SJSA1 (cell line): Measurements from ENCODE around the gene RTN4R. TPM values are rescaled to one million over a fixed set of nuclear protein-coding genes. Genes with fewer than 3 reads are reported as not detected.

Experiments used
- DNase-seq, 2 experiments: peaks; one replicate each; pipeline ENCODE4 v3.0.0-alpha.2; 2015 to 2020; ENCODE audit warnings: low spot score in 2 of 2, low read depth in 1 of 2
- H3K27ac ChIP-seq: fragments of 250-450 bp; sonication (Bioruptor Pico); 2 replicates; pipeline ENCODE4 v1.5.1; 2020; ENCODE audit warnings: mild to moderate bottlenecking, moderate library complexity
- H3K27me3 ChIP-seq: fragments of 250-450 bp; sonication (Bioruptor Pico); replicated peaks from 2 replicates; pipeline ENCODE4 v1.5.1; 2020; ENCODE audit warnings: mild to moderate bottlenecking, moderate library complexity
- H3K36me3 ChIP-seq: fragments of 250-450 bp; sonication (Bioruptor Pico); 2 replicates; pipeline ENCODE4 v1.5.1; 2020; ENCODE audit warnings: mild to moderate bottlenecking
- H3K4me1 ChIP-seq: fragments of 250-450 bp; sonication (Bioruptor Pico); replicated peaks from 2 replicates; pipeline ENCODE4 v1.6.1; 2021; ENCODE audit warnings: mild to moderate bottlenecking
- H3K4me3 ChIP-seq: fragments of 250-450 bp; sonication (Bioruptor Pico); 2 replicates; pipeline ENCODE4 v1.5.1; 2020; ENCODE audit warnings: mild to moderate bottlenecking
- H3K9me3 ChIP-seq: fragments of 250-450 bp; sonication (Bioruptor Pico); replicated peaks from 2 replicates; pipeline ENCODE4 v1.5.1; 2020; ENCODE audit warnings: mild to moderate bottlenecking
- total RNA-seq: library from RNA; depleted of rRNA; stranded (reverse); fragments of >200 nt; shearing (Covaris generic); gene quantifications from 2 replicates; pipeline ENCODE4 v1.2.3, GENCODE V29; 2014

RTN4R gene
- total RNA-seq, 1 experiment from 2014 or later, result 0.05 TPM

DNA sequence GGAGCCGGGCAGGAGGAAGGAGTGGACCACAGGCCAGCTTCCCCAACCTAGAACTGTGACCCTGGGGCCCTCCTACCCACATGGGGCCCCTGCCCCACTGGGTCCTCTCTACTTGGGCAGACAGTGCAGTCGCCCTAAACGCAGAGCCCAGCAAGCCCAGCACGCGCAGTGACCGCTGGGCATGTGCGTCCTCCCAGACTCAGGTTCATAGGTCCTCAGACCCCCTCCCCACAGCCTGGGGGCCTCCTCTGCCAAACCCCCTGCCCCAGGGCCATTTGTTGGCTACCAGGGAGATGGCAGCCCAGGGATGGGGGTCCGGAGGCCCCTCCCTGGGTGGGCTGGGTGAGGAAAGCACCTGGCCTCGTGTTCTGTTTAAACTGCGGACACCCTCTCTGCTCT, 23.9 kb downstream of the RTN4R start:
- DNase-seq, result no peak
- H3K36me3 ChIP-seq, result no peaks in the 10 kb centered on the region
- H3K9me3 ChIP-seq, result 0 out of 2 replicates have a peak, but pooled peaks cover 2% of the 10 kb centered on the region
- H3K27me3 ChIP-seq, result no peaks in the 10 kb centered on the region
- H3K27ac ChIP-seq, result no peak overlapping the region
- H3K4me1 ChIP-seq, result peaks cover 5% of the 10 kb centered on the region; the same call in 1 of the 2 replicates
- H3K4me3 ChIP-seq, result no peak overlapping the region

DNA sequence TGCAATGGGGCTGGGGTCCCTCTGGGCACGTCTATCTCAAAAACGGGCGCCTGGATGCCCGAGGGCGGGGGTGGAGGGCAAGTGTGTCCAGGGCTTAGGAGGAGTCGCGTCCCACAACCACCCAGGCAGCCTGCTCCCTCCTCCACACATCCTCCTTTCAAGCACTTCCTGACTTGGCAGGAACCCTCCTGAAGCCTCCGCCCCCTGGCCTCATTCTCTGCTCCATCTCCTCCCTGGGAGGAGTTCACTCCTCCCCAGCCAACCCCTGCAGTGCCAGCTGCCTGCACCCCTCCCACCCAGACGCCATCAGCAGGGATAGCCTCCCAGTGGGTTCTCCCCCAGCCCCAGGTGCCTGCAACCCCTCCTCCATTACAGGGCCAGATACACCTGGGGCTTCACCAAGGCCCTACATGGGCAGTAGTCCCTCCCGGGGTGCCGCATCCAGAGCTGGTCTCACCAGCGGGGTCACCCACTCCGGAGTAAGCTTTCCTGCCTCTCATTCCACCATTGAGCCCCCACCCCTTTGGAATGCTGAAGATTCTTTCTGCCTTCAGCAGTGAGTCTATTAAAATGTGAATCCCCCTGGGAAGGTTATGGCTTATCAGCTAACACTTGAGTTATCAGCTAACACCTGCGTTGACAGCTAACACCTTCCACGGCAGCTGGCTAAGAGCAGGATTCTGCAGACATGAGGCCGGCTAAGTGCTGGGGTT, 24.4 kb downstream of the RTN4R start:
- Histone ChIP-seq H3K4me1 (peaks cover 5% of the 10 kb centered on the region; the same call in 1 of the 2 replicates), H3K27me3 (no peaks in the 10 kb centered on the region), H3K36me3 (no peaks in the 10 kb centered on the region), H3K4me3 (no peak overlapping the region), H3K27ac (no peak overlapping the region), H3K9me3 (0 out of 2 replicates have a peak, but pooled peaks cover 2% of the 10 kb centered on the region)
- DNase-seq, result peak in 1 of 2 experiments; percentile 7

DNA sequence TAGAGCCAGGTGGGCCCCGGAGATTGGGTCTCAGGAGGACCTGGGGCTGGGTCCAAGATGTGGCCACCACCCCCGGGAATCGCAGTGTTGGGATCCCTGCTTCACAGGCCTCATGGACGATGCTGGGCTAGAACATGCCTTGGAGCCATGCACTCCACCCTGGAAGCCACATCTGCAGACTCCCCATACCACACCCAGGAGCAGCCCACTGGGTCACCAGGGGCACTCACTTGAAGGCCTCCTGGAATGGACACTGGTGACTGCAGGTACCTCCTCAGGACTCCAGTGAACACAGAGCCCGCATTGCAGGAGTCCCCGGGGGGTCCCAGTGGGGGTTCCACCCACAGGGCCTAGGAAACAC, 25.0 kb downstream of the RTN4R start:
- Histone ChIP-seq H3K27ac (no peak overlapping the region), H3K9me3 (0 out of 2 replicates have a peak, but pooled peaks cover 2% of the 10 kb centered on the region), H3K36me3 (no peaks in the 10 kb centered on the region), H3K4me1 (peaks cover 5% of the 10 kb centered on the region; the same call in 1 of the 2 replicates), H3K27me3 (no peaks in the 10 kb centered on the region), H3K4me3 (no peak overlapping the region)
- no peak for DNase-seq

DNA sequence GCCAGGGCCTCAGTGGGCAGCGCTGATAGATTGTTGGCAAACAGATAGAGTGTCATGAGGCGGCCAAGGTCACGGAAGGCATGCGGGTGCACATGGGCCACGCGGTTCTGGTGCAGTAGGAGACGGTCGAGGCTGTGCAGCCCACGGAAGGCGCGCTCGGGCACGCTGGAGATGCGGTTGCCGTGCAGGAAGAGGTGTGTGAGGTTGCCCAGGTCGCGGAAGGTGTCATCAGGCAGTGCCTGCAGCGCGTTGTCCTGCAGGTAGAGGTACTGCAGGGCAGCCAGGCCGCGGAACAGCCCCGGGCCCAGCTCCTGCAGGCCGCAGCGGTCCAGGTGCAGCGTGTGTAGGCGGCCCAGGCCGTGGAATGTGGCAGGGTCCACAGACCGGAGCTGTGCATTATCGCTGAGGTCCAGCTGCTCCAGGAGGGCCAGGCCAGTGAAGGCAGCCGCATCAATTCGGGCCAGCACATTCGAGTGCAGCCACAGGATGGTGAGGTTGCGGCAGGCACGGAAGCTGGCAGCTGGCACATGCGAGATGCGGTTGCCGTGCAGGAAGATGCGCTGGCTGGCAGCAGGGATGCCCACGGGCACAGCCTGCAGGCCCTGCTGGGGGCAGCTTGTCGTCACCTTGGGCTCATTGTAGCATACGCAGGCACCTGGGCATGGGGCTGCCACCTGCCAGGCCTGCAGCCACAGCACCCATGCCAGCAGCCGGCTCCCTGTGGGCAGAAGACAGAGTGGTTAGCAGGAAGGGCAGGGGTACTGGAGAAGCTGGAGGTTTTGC, 25.5 kb downstream of the RTN4R start:
- peaks cover 5% of the 10 kb centered on the region; the same call in 1 of the 2 replicates for H3K4me1 ChIP-seq
- no peak for DNase-seq
- H3K4me3 ChIP-seq, result no peak overlapping the region
- no peaks in the 10 kb centered on the region for H3K36me3 ChIP-seq
- no peak overlapping the region for H3K27ac ChIP-seq
- 0 out of 2 replicates have a peak, but pooled peaks cover 2% of the 10 kb centered on the region for H3K9me3 ChIP-seq
- H3K27me3 ChIP-seq, result no peaks in the 10 kb centered on the region

DNA sequence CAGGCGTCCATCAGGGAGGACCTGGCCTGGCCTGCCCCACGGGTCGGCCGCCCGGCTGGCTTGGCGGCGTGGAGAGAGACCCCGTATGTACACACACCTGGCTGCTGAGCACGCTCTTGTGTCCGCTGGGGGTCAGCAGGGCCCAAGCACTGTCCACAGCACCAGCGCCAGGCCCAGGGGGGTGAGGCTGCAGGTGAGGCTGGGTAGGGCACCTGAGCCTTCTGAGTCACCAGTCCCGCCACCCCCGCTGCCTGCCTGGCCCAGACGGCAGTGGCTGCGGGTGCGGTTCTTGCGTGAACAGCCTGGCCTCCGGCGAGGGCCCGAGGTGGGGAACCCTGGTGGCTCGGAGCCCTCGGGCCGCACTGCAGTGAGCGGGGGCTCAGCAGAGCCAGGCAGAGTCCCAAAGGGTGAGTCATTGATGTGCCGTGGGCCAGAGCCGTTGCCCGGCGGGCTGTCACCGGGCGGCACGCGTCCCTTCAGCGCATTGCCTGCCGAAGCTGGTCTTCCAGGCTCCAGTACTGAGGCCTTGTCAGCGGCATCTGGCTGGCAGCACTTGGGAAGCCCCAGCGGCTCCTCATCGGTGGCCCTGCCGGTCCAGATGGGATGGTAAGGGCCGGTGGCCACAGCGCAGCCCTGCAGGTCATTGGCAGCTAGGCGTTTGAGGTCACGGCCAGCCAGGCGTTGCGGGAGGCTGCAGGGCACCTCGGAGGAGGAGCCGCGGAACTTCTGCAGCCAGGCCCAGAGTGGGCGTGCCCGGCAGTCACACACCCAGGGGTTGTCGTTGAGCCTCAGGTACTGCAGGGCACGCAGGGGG, 26.3 kb downstream of the RTN4R start:
- Histone ChIP-seq H3K4me1 (peaks cover 5% of the 10 kb centered on the region; the same call in 1 of the 2 replicates), H3K36me3 (no peaks in the 10 kb centered on the region), H3K4me3 (no peak overlapping the region), H3K9me3 (0 out of 2 replicates have a peak, but pooled peaks cover 2% of the 10 kb centered on the region), H3K27me3 (no peaks in the 10 kb centered on the region), H3K27ac (no peak overlapping the region)
- no peak for DNase-seq

DNA sequence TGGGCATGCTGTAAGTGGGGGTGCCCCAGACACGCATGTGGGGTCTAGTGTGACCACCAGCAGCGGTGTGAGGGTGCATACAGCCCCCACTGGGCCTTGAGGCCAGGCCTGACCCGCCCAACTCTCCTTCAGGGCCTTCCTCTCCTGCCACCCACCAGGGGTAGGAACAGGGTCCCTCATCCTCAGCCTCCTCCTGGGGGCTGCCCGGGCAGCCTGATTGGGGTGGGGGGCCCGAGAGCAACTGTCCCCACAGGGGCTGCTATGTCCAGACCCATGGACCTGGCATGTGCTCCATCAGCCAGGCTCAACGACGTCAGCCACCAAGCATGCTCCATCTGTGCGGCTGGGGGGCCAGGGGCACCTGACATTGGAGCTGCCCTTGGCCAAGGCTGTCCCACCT, 27.2 kb downstream of the RTN4R start:
- H3K27me3 ChIP-seq, result peaks cover under 1% of the 10 kb centered on the region; the same call in 1 of the 2 replicates
- no peak overlapping the region for H3K4me3 ChIP-seq
- H3K4me1 ChIP-seq, result peaks cover 5% of the 10 kb centered on the region; the same call in 1 of the 2 replicates
- H3K27ac ChIP-seq, result no peak overlapping the region
- no peaks in the 10 kb centered on the region for H3K36me3 ChIP-seq
- DNase-seq, result no peak
- 0 out of 2 replicates have a peak, but pooled peaks cover 2% of the 10 kb centered on the region for H3K9me3 ChIP-seq

DNA sequence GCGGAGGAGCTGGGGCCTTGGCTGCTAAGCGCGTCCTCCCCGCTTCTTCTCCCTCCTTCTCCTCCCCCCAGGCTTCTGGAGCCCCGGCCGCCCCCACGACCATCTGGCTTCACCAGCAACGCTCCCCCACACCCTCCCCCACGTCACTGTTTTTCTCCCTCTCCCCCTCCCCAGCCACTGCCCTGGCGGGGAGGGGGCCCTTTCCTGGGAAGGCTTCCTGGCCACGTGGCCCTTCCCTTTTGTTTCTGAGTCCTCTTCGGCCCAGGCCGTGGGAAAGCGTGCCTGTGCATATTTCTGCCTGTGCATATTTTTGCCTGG, 27.7 kb downstream of the RTN4R start:
- no peak overlapping the region for H3K27ac ChIP-seq
- H3K9me3 ChIP-seq, result 0 out of 2 replicates have a peak, but pooled peaks cover 2% of the 10 kb centered on the region
- no peaks in the 10 kb centered on the region for H3K36me3 ChIP-seq
- H3K4me1 ChIP-seq, result peaks cover 5% of the 10 kb centered on the region; the same call in 1 of the 2 replicates
- peaks cover 4% of the 10 kb centered on the region; the same call in 1 of the 2 replicates for H3K27me3 ChIP-seq
- H3K4me3 ChIP-seq, result no peak overlapping the region
- DNase-seq, result no peak

DNA sequence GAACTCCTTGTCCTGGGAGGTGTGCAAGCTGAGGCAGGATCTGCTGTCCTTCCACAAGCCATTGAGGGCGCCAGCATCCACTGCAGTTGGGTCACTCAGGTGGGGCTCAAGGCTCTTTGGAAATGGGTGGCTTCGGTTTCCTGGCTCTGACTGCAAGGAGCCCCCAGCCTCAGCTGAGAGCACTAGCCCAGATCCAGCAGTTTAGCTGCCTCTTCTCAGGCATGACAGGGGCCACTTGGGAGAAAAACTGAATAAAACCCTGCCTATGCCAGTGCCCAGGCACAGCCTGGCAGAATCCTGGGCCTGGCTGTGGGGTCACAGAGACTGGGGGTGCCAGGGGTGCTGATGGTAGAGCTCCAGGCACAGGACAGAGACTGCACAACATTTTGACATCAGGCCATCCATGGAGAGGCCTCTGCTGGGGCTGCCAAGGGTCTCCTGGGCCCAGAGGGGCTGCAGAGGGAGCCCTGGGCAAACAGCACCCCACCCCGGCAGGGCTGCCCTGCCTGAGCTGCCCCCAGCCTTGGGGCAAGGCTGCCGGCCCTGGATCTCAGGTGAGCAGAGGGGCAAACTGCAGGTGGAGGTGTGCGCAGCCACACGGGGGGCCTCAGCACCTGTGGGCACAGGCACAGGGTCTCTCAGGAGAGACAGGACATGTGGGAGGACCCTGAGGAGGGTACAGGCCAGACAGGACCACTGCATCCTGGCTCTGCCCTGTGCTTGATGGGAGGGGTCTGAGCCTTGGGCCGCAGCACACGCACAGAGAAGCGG, 28.3 kb downstream of the RTN4R start:
- no peak for DNase-seq
- Histone ChIP-seq H3K27me3 (peaks cover 4% of the 10 kb centered on the region), H3K4me3 (no peak overlapping the region), H3K4me1 (peaks cover 5% of the 10 kb centered on the region; the same call in 1 of the 2 replicates), H3K27ac (no peak overlapping the region), H3K36me3 (no peaks in the 10 kb centered on the region), H3K9me3 (0 out of 2 replicates have a peak, but pooled peaks cover 2% of the 10 kb centered on the region)

DNA sequence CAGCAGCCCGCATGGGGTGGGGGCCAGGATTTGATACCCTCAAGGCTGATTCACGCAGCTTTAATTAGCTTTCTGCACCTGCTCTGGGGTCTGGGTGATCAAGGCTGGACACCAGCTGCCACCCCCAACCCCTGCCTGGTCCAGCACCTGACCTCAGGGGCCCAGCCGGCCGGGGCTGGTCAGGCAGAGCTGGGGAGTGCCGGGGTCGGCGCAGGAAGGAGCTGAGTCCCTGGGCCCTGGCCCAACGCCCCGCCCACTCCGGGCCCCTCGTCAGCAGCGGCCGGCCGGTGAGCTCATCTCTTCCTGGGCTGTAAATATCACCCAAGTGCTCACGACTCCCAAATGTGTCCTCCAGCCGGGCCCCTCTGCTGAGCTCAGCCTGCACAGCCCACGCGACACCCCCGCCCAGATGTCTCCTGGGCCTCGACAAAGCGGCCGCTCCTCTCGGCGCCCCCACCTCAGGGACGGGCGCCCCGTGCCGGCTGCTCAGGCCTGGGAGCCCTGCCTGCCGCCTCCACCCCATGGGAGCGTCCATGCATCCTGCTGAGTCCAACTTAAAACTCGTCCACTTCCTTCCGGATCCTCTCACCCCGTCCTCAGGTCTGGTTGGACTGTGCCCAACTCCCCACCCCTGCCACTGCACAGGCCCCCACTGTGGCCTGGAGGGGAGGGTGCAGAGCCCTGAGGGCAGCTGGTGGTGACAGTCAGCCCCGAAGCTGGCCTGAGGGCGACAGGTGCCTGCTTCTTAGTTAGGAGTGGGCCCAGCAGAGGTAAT, 29.0 kb downstream of the RTN4R start:
- DNase-seq, result no peak
- H3K27ac ChIP-seq, result no peak overlapping the region
- H3K4me1 ChIP-seq, result peaks cover 5% of the 10 kb centered on the region; the same call in 1 of the 2 replicates
- H3K27me3 ChIP-seq, result peaks cover 4% of the 10 kb centered on the region
- H3K4me3 ChIP-seq, result no peak overlapping the region
- no peaks in the 10 kb centered on the region for H3K36me3 ChIP-seq
- 0 out of 2 replicates have a peak, but pooled peaks cover under 1% of the 10 kb centered on the region for H3K9me3 ChIP-seq

DNA sequence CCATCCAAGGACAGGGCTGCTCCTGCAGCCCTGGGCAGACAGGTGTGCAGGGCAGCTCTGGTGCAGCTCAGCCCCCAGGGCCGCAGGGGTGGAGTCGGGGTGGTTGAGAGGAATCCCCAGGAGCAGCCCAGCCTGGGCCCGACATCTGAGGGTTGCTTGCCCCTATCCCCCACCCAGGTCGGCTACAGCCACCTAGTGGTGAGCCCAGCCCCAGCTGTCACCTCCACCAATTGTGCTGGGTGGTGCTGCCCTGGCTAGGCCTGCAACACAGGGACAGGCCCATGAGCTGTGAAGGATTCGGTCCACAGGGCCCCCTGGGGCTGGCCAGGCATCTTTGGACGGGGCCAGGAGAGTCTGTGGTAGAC, 29.6 kb downstream of the RTN4R start:
- no peak for DNase-seq
- Histone ChIP-seq H3K36me3 (no peaks in the 10 kb centered on the region), H3K4me1 (peaks cover 4% of the 10 kb centered on the region; the same call in 1 of the 2 replicates), H3K9me3 (no peaks in the 10 kb centered on the region), H3K27me3 (peaks cover 4% of the 10 kb centered on the region), H3K27ac (no peak overlapping the region), H3K4me3 (no peak overlapping the region)

DNA sequence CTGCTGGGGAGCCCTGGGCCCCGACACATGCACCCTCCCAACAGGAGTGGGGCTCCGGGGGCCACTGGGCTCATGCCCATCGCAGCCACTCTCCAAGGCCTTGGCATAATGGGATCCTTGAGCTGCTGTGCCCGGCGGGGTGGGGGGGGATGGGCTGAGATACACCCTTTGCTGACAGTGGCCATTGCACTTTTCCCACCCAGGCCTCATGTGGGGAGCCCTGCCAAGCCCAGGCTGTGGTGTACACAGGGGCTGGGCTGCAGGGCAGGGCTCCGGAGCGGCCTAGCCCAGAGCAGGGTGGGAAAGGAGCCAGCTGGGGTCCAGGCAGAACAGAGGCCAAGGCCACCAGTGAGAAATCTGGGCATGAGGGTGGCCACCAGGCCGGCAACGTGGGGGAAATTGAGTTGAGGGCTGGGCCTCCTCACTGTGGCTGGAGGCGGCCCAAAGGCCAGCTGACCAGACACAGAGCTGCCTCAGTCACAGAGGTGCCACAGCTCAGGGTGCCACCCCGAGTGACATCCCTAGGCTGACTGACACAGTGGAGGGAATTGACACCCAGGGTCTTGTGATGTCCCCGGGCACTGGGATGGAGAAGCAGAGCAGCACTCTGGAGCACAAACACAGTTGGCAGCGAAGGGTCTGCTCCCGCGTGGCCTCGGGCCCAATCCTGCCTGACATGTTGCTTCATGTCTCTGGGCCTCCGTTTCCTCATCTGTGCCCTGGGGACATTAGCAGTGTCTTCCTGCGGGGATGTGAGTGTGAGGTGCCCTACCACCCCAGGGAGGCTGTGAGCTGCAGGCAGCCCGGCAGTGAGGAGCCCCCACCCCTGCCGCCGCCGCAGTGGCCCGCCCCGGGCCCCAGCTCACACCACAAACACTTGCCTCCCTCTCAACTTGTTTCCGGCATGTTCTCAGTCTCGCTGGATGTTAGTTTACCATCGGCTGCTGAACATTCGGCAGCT, 30.4 kb downstream of the RTN4R start:
- no peak for DNase-seq
- H3K27me3 ChIP-seq, result peaks cover 4% of the 10 kb centered on the region
- H3K9me3 ChIP-seq, result no peaks in the 10 kb centered on the region
- H3K4me1 ChIP-seq, result no peaks in the 10 kb centered on the region
- no peak overlapping the region for H3K27ac ChIP-seq
- H3K4me3 ChIP-seq, result no peak overlapping the region
- no peaks in the 10 kb centered on the region for H3K36me3 ChIP-seq
